GM20000 (cell line): ENCODE data around the gene RXYLT1.

Experiments used
- DNase-seq: peaks from one replicate; pipeline ENCODE4 v3.0.0; 2012; ENCODE audit warnings: low spot score
- CTCF ChIP-seq: IDR thresholded peaks from 2 replicates; pipeline ENCODE4 v1.5.1; 2012; ENCODE audit warnings: mild to moderate bottlenecking, control low read depth; ENCODE audit errors: extremely low read depth, missing control alignments

Gene RXYLT1

GRCh38 chr12:63844391-63845341 is 65.0 kb downstream of the RXYLT1 start, which contains the start of gene SRGAP1:
Gene SRGAP1 (plus strand): TSS chr12:63844700. CDS start chr12:63844817, 117 bp downstream.
- TF ChIP-seq CTCF: no peak
- DNase-seq: peak; percentile 50

GRCh38 chr12:63845726-63846125 is 66.0 kb downstream of the RXYLT1 start:
- TF ChIP-seq CTCF: no peak
- DNase-seq: no peak

- DNase-seq: no peak
- no peak for TF ChIP-seq CTCF
These were observed 66.7 kb downstream of the RXYLT1 start for GRCh38 chr12:63846238-63846967.

- DNase-seq: no peak
- no peak for TF ChIP-seq CTCF
These were observed 68.7 kb downstream of the RXYLT1 start for GRCh38 chr12:63848450-63848849.

GRCh38 chr12:63849106-63849620 is 69.5 kb downstream of the RXYLT1 start:
- TF ChIP-seq CTCF: no peak
- no peak for DNase-seq

- no peak for TF ChIP-seq CTCF
- DNase-seq: no peak
These were observed 69.9 kb downstream of the RXYLT1 start for GRCh38 chr12:63849641-63850040.

GRCh38 chr12:63853978-63854377 is 74.3 kb downstream of the RXYLT1 start:
- DNase-seq: no peak
- no peak for TF ChIP-seq CTCF
